EL (cell line): ENCODE data around the gene SLC35E3.

Experiments
- DNase-seq: peaks from one replicate; pipeline ENCODE4 v3.0.0-alpha.2; 2016

Gene SLC35E3

DNA sequence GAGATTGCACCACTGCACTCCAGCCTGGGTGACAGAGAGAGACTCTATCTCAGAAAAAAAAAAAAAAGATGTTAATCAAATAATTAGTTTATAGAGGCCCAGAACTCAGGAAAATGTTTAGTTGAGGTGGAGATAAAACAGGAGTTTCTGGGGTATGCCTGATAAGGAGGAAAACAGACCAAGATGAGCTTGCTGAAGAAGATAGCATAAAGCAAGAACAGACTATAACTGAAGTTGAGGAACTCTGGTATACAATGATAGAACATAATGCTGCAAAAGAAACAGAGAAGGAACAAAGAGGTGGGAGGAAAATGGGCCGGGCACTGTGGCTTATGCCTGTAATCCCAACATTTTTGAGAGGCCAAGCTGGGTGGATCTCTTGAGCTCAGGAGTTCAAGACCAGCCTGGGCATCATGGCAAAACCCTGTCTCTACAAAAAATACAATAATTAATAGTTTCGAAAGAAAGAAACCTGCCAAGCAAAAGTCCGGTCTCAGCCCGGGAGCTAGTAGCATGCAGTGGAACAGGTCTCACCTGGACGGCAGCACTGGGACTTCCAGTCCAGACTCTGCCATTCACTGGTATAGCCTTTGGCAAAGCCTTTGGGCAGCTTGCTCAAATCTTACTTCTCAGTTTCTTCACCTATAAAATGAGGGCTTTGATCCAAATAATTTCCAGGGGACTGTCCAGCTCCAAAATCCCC, 25.4 kb downstream of the SLC35E3 start:
- DNase-seq: no peak

- DNase-seq: no peak
Observed at GRCh38 chr12:68772714-68773113, 26.7 kb downstream of the SLC35E3 start.

DNA sequence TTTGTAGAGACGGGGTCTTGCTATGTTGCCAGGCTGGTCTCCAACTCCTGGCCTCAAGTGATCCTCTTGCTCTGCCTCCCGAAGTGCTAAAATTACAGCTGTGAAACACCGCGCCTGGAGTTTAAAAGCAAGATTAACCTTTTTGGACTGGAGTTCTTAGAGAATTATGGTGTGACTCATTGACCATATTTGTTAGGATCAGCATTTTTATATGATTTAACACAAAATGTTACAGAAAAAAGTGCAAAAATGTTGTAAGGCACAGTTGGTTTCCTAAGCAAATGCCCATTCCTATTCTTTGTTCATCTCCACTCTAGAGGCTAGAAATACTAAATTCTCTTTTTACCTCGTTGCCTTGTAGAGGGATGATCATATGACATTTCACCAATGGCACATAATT, 27.6 kb downstream of the SLC35E3 start:
- no peak for DNase-seq

GRCh38 chr12:68775121-68775630, 29.2 kb downstream of the SLC35E3 start:
- DNase-seq: no peak

GRCh38 chr12:68776976-68777610, 31.1 kb downstream of the SLC35E3 start:
- no peak for DNase-seq

DNA sequence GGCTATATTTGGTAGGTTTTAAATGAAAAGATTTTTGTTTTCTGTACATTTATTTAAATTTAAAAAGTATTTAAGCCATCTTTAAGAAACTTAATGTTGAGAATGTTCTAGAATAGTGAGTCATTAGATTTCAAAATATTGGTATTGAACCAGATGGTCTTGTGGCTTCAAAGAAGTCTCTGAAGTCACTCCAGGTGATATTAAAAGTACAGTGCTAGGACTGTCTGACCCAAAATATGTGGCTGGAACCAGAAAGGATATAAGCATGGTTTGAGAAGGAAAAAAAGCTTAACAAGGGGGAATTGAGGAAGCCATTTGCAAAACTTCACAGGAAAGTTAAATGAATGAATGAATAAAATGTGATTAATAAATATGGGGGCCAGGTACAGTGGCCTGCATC, 33.3 kb downstream of the SLC35E3 start:
- no peak for DNase-seq

- DNase-seq: no peak
Observed at GRCh38 chr12:68780731-68781130, 34.8 kb downstream of the SLC35E3 start.

GRCh38 chr12:68781728-68782127, 35.8 kb downstream of the SLC35E3 start:
- DNase-seq: no peak

DNA sequence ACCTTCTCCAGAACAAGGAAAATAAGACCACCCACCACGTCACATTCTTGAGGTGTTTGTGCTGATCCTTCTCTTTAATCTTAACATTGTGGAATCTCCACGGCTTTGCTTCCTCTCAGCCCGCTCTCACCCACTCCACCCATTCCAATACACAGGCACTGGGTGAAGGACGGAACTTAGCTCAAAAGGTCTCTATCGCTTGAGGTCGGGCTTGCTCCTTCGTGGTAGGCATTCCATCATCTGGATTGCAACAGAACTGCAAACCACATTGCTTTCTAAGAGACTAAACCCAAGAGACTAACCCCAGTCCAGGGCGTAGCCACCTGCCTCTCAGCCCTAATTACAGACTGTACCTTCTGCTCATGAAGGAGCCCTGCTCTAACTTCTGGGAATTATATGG, 38.0 kb downstream of the SLC35E3 start:
- no peak for DNase-seq

- peak; percentile 26 for DNase-seq
Observed at GRCh38 chr12:68785358-68785757, 39.4 kb downstream of the SLC35E3 start.

DNA sequence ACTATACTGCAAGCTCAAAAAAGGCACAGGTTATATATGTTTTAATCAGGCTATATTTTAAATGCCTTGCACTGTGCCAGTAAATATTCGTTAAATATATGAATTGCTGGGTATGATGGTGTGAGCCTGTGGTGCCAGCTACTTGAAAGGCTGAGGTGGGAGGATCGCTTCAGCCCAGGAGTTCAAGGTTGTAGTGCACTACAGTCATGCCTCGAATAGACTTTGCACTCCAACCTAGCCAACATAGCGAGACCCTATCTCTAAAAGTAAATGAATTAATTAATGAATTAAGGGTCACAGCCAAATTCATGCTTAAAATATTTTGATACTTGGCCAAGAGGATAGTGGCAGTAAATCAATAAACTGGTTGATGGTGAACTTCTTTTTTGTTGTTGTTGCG, 39.8 kb downstream of the SLC35E3 start:
- DNase-seq: no peak

- no peak for DNase-seq
Observed at GRCh38 chr12:68786929-68787328, 41.0 kb downstream of the SLC35E3 start.

GRCh38 chr12:68788554-68789143, 42.7 kb downstream of the SLC35E3 start:
- DNase-seq: no peak

GRCh38 chr12:68789144-68789878, 43.3 kb downstream of the SLC35E3 start:
- DNase-seq: no peak

- no peak for DNase-seq
Observed at GRCh38 chr12:68790081-68790951, 44.3 kb downstream of the SLC35E3 start.

DNA sequence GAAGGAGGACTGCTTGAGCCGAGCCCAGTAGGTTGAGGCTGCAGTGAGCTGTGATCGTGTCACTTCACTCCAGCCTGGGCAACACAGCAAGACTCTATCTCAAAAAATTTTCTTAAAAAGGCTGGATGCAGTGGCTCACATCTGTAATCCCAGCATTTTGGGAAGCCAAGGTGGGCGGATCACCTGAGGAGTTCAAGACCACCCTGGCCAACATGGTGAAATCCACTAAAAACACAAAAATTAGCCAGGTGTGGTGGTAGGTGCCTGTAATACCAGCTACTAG, 44.9 kb downstream of the SLC35E3 start:
- no peak for DNase-seq

DNA sequence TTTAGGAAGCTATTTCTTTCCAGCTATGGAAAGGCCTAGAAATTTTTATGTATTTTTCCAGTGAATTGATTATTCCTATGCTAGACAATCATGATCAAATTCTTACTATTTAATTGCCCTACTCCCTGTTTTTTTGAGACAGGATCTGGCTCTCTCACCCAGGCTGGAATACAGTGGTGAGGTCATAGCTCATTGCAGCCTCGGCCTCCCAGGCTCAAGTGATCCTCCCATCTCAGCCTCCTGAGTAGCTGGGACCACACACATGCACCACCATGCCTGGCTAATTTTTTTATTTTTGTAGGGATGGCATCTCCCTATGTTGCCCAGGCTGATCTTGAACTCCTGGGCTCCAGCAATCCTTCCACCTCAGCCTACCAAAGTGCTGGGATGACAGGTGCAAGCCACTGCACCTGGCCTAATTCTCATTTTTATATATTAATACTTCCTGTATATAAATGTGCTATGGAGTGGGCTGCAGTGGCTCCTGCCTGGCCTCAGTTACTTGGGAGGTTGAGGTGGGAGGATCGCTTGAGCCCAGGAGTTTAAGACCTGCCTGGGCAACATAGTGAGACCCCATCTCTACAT, 46.0 kb downstream of the SLC35E3 start:
- no peak for DNase-seq

DNA sequence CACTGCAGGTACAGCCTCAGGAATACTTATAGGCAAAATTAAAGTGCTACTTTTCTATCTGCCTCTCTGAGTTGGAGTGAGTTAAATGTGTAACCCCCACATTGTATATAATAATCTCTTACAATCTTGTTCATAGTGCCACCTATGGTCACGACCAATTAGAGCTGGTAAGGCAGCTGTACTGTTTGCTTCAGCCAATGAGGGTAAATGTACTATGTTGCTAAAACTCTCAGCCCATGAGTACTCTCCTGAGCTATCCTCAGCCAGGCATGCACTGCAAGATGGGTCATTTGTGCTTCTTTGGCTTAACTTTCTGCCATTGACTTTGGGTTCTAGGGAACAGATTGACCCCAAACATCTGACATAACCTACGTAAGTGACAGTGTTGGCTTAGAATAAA, 47.0 kb downstream of the SLC35E3 start:
- DNase-seq: peak; percentile 61

DNA sequence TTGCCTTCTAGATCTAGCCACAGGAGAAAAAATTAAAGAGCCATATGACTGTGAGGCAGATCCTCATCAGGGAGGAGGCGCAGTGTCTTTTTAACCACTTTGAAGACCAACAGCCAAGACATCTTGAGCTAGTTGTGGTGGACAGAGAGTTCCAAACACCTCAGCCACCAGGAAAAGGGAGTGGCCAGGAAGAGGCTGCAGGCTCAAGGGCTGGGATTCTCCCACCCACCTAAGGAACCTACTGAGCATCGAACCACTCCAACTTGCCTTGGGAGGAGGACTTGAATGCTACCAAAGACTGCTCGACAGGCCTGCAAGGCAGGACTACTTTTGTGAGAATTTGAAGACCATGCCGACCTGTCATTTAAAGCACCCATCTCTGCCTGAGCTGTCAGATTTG, 47.5 kb downstream of the SLC35E3 start:
- DNase-seq: no peak

- no peak for DNase-seq
Observed at GRCh38 chr12:68793975-68794652, 48.1 kb downstream of the SLC35E3 start.

DNA sequence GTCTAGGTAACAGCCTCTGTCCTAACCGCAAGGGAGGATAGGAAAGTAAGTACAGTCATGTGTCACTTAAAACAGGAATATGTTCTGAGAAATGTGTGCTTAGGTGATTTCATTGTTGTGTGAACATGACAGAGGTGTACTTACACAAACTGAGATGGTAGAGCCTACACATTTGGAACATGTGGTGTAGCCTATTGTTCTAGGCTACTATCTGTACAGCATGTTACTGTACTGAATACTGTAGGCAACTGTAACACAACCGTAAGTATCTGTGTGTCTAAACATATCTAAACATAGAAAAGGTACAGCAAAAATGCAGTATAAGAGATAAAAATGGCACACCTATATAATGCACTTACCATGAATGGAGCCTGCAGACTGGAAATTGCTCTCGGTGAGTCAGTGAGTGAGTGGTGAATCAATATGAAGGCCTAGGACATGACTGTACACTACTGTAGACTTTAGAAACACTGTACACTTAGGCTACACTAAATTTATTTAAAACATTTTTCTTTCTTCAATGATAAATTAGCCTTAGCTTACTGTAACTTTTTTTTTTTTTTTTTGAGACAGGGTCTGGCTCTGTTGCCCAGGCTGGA, 48.8 kb downstream of the SLC35E3 start:
- DNase-seq: peak; percentile 67
